Fibroblast of peridontal ligament (primary cell): ENCODE data around the gene DMWD.
A peak's percentile ranks its signal among the peaks of the same experiment; 100 is the strongest.

ENCODE experiments used
- DNase-seq: peaks from one replicate; pipeline ENCODE4 v3.0.0-alpha.2; 2010; ENCODE audit errors: extremely low read depth

The DMWD gene, protein sequence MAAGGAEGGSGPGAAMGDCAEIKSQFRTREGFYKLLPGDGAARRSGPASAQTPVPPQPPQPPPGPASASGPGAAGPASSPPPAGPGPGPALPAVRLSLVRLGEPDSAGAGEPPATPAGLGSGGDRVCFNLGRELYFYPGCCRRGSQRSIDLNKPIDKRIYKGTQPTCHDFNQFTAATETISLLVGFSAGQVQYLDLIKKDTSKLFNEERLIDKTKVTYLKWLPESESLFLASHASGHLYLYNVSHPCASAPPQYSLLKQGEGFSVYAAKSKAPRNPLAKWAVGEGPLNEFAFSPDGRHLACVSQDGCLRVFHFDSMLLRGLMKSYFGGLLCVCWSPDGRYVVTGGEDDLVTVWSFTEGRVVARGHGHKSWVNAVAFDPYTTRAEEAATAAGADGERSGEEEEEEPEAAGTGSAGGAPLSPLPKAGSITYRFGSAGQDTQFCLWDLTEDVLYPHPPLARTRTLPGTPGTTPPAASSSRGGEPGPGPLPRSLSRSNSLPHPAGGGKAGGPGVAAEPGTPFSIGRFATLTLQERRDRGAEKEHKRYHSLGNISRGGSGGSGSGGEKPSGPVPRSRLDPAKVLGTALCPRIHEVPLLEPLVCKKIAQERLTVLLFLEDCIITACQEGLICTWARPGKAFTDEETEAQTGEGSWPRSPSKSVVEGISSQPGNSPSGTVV

DNA sequence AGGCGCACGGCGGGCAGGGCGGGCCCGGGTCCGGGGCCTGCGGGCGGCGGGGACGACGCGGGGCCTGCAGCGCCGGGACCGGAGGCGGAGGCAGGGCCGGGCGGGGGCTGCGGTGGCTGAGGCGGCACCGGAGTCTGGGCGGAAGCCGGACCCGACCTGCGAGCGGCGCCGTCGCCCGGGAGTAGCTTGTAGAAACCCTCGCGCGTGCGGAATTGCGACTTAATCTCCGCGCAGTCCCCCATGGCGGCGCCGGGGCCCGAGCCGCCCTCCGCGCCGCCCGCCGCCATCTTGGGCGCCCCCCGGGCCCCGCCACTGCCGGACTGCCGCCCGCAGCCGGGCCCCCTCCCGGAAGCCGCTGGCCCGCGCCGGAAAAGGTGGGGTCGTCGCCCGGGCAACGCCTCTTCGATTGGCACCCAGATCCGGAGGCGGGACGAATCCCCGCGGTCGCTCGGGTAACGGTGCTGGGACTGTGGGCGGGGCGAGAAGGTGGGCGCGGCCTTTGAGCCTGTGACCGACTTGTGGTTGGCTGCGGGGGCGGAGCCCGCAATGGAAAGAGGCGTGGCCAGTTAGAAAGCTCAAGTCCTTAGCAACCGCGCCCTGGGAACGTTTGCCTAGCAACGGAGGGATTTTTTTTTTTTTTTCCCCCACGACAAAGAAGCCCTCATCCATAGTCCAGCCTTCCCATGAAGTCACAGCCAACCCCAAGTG, at the start of gene DMWD:
DMWD (minus strand) TSS at position 376 of the 708 bp plus-strand sequence; CDS start at position 287, 89 bp downstream.
- peak; percentile 97 for DNase-seq

DNA sequence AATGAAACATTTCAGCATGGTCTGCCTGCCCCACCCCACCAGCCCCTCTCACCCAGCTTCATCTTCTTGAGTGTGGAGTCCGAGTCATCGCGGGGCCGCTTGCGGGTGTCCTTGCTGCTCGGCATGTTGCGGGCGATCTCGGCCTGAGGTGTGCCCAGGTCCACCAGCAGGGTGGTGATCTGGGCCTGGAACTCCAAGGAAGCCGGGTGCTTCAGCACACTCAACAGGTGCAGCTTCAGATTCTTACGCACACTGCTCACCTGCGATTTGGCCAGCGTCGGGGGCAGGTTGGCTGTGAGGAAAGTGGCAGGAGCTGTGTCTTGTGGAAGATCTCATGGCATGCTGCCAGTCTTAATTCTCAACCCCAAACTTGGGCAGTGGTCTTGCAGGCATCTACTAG, 49.6 kb upstream of the DMWD start:
- no peak for DNase-seq

DNA sequence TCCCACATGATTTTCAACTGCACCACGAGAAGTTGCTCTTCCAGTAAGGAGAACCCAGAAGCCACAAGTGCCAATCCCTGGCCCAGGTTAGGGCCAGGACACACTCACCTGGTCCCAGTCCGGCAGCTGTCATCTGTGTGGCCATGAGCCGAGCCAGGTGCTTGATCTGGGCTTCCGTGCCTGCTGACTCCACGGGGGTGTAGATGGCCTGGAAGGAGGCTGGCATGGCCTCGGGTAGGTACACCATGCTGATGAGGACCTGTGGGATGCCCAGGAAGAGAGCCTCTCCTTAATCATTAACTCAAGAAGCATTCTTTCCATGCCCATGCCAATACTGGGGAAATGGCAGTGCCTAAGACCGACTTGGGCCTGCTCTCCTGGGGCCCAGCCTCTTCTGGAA, 42.3 kb upstream of the DMWD start:
- no peak for DNase-seq

DNA sequence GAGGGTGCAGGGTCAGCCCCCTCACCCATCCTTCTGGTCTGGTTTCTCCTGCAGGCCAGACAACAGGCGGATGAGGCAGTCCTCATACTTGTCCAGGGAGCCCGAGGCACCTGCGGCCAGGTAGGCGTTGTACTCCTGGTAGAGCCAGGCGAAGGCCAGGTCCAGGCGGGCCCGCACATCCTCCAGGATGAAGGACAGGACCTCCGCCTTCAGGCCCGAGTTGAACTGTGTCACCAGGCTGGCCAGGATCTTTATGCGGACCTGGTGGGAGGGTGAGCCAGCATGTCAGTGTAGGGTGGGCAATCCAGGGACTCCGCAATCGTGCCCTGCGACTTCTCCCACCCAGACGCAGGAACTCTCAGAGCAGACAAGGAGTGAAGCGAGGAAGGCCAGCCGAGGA, 36.3 kb upstream of the DMWD start:
- DNase-seq, result no peak

DNA sequence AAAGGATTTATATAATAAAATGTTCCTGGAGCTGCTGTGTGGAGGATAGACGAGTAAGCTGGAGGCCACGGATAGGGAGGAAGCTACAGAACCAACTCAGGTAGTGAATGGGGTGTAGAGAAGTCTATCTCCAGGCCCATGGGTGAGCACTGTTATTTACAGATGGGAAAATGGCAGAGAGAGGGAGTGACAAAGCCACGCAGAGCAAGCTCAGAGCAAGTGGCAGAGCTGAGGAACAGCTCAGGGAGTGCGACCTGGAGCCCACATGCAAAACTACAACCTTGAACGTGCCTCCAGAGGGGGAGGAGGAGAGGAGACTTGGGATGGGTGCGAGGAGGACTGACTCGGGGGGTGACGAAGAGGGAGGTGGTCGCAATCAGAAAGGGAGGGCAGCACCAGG, 35.9 kb upstream of the DMWD start:
- no peak for DNase-seq

DNA sequence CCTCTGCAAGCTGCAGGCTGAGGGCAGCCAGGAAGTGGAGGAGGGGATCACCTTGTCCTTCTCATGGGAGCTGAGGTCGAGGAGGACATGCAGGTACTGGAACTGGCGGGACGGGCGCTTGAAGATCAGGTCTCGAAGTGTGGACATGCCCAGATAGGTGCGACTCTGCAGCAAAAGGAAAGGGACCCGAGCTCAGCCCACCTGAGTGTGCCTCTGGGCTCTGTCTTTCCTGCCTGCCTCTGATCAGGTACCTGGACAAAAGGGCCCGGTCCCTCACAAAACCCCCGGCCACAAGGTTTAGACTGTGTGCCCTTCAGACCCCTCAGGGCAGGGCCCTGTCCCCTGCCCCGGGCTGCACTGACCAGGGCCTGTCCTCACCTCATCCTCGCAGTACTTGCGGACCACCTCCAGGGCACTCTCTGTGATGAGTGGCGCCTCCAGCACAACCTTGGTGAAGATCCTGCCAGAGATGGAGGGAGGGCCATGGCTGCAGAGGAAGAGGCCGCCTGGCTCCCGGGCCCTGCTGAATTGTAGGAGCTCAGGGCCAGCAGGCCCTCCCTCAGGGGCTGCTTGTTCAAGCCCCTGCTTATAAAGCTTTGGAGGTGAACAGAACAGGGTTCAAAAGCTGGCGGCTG, 34.9 kb upstream of the DMWD start:
- DNase-seq, result no peak

DNA sequence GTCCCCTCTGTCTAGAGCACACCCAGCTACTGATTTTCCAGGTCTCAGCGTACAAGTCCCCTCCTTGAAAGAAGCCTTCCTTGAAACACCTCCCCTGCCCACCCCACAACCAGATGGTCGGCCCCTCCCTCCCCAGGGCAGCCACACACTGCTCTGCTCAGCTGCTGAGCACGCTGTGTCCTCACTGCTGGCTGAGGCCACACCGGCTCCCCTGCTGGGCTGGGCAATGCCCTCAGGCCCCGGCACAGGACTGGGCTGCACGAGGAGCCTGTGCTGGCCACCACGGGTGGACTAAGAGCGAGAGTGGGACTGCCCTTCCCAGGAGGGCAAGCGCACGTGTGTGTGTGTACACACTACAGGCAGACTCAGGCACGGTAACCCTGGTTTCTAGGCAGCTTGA, 34.3 kb upstream of the DMWD start:
- no peak for DNase-seq

DNA sequence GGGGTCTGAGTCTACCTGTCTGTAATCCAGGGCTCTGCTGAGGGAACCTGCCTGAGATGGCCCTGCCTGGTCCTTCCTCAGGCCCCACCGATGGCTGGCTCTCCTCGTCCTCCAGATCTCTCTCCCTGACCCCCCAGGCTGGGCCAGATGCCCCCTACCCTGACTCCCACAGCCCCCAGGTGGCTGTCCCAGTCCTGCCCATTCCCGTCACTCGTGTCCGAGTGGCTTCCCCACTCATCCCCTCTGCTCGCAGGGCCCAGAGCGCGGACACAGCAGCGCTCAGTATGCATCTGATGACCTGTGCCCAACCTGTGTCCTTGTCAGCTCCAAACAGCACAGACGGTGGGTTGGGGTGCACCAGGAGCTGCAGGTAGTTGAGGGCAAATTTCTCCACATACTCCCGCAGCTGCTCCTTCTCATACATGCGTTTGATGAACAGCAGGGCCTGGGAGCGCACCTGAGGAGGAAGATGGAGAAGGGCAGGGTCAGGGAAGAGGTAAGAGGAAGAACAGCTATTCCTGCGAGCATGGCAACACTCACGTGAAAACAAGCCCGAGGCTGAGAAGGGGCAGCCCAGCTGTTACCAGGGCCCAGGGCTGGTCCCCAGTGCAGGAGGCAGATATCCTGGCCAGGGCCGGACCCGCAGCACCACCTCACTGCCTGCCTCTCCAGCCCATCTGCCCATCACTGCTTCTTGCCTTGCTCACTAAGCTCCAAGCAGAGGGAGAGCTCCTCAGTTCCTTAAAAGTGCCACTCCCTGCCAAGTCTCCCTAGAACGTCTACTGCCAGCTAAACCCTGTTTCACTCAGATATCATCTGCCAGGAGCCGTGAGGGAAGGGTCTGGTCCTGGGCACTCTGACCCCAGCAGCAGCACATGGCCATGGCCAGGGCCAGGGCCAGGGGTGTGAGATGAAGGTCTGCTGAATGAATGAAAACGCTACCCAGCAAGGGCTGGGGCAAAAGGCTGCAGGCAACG, 33.6 kb upstream of the DMWD start:
- DNase-seq, result no peak

DNA sequence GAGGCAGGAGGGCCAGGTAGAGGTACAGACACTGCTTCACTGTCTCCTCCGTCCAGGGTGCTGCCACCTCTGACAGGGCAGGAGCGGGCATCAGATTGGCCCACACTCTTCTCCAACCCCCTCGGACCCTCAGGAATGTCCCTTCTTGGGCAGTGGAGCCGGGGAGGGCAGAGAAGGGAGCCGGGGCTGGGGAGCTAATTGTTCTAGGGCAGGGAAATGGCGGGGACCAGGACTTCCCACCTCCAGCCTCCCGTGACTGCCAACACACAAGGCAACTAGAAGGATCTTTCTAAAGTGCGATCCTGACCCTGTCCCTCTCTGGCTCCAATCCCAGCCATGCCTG, 32.6 kb upstream of the DMWD start:
- no peak for DNase-seq

DNA sequence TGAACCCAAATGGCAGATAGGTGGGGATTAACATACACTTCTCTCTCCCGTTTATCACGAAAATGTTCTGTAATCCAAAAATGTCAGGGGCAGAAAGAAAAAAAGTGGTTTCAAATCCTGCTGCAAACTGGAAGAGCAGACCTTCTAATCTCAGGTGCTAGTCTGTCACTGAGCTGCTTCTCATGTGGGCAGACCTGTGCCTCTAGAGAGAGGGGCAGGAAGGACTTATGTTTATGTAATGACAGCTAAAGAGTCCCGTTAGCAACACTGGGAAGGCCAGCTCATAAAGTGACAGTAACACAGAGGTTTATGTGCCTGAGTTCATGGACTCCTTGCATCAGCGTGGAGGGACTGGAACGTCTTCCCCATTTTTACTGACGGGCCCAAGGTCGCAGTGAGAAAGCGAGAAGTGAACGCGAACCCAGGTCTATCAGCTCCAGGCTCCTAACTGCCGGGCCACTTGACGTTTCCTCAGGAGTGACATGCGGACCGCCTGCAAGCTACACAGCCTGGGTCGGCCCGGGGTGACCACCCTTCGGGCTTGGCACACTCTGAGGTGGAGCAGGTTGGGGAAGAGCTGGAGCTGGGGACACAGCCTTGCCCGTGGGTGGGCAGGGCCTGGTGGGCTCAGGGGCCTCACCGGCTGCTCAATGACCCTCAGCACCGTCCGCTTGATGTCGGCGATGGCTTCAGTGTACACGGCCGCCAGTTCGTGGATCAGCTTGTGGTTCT, 32.1 kb upstream of the DMWD start:
- no peak for DNase-seq

DNA sequence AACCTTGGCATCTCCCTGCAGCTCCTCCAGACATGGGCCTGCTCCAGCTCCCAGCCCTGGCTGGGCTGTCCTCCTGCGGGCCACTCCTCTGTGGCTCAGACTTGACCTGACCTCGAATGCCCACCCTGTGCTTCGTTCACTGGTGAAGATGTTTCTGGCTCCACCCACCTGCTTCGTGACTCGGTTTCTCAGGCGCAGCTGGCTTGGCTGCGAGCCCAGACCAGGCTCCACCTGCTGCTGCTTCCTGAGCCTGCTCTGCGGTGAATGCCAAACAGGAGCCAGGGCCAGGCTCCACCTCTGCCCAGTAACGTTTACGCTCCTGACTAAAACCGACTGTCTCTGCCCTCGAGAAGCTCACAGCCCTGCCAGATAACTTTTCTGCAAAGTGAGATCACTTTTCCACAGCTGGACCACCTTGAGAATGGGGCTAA, 31.4 kb upstream of the DMWD start:
- no peak for DNase-seq

DNA sequence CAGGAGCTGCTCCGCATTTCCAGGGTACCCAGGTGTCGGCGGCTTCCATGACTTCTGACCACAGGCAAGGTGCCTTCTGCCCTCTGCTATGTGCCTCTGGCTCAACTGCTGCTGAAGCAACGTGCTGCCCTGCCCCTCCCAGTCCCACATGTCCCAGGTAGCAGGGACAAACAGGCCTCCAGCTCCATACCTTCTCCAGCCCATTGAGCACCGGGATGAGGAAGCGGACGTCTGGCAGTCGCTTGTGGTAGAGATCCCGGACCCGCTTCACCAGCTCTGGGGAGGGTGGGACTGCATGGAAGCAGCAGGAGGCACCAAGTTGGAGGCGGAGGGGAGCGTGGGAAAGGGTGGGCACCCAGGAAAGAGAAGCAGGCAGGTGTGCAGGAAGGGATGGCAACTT, 30.5 kb upstream of the DMWD start:
- DNase-seq, result no peak

DNA sequence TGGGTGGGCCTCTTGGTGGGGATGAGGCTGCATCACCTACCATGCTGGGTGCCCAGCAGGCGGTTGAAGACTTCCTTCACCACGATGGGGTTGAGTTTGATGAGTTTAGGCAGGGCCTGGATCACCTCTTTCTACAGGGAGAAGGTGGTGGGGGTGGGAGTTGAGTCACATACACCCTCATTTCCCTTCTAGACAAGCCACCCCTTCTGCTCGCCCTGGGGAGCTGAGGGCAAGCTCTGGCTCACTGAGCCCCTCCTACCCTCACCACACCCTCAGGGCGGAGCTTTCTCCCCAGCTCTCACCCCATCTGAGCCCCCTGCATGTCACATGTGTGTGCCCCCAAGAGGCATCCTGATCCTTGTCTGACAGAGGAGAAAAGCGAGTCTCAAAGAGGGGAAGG, 30.1 kb upstream of the DMWD start:
- DNase-seq, result no peak

DNA sequence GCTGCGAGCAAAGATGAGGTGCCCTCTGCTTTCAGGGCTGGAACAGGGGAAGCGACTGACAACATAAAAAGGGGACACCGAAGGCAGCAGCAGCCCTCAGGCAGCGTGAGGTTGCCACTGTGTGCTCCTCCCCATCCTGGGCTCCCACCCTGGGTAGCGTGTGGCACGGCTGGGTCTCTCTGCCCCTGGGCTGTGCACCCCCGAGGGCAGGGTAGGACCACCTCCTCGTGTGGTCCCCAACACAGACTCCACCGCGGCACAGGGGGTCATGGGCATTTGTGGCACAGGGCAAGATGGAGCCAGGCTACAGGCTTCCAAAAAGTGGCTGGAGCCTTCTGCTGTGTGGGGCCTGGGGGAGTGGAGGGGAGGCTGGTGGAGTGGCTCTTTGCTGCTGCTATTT, 28.9 kb upstream of the DMWD start:
- no peak for DNase-seq

DNA sequence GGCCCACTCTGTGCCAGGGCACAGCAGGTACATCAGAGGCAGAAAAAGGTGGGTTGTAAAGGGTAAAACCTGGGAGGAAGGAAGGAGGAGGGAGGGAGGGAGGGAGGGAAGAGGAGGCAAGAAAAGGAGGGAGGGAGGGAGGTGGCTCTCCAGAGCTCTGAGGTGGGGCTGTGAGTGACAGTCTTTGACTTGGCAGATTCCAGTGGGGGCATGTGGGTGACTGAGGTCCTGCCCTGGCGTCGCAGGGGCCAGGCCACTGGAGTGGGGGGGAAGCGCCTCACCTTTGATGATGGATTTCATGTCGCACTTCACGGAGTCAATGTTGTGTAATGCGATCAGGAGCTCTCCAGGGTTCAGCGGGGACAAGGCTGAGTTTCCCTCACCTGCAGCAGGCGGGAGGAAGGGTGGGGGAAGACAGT, 28.5 kb upstream of the DMWD start:
- no peak for DNase-seq

DNA sequence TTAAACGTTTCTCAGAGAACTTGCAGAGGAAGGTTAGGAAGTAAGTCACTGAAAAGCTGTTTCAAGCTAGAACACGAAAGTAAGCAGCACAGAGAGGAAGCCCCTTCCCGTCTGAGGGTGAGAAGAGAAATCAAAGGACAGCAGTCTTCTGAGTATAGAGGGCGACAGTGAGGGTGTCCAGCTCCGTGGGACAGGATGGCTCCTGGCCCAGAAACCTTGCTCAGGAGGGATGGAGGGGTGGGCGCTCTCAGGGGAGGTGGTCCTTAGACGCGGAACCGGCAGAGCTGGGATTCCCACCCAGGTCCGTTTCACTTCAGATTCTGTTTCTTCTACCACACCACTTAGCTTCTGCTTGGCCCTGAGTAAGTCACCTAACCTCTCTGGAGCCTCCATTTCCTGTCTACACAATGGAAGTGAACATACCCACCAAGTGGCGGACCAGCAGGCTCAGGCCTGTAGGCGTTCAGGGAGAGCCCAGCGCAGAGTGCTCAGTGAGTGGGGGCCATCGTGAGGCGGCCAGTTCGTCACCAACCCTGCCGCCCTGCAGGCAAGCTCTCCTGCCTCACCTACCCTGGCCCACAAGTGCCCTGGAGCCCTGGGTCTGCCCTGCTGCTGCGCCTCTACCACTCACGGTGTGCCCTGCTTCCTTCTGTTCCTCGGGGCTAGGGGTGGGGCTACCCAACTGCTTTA, 27.9 kb upstream of the DMWD start:
- DNase-seq, result no peak

DNA sequence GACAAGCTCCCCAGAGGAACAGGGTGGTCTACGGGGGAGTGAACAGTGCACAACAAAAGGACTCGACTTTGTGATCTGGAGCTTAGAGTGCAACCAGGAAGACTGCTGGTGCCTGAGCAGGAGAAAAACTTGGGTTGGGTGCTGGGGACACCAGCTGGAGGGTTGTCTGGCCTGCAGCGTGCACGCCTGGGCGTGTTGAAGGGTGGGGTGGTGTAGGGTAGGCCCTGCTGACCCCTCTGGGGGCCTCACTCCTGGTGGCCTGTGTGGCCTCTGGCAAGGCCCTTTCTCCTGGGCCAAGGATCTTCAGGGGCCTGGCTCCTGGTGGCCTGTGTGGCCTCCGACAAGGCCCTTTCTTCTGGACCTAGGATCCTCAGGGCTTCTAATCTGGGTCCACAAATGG, 27.1 kb upstream of the DMWD start:
- DNase-seq, result no peak

DNA sequence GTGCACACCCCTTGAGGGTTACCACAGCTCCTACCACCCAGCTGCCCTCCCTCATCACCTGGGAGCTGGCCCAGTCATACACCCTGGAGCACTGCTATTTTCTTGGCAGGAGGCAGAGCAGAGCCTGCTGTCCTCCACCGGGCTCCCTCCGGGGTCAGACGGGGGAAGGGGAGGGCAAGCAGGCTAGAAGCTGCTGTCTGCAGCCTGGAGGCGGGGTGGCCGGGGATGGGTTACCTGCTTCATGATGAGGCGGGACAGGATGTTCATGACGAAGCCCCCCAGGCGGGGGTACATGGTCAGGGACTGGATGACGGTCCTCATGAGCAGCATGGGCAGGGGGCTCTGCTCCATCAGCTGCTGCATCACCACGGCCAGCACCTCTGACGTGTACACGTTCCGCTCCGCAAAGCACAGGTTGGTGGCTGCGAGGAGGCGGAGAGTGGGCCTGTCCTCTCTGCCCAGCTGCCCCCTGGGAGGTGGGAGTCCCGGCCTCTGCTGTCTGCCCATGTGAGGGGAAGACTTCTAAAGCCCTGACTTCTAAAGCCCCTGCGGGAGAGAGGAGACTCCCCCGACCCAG, 25.2 kb upstream of the DMWD start:
- DNase-seq, result no peak

DNA sequence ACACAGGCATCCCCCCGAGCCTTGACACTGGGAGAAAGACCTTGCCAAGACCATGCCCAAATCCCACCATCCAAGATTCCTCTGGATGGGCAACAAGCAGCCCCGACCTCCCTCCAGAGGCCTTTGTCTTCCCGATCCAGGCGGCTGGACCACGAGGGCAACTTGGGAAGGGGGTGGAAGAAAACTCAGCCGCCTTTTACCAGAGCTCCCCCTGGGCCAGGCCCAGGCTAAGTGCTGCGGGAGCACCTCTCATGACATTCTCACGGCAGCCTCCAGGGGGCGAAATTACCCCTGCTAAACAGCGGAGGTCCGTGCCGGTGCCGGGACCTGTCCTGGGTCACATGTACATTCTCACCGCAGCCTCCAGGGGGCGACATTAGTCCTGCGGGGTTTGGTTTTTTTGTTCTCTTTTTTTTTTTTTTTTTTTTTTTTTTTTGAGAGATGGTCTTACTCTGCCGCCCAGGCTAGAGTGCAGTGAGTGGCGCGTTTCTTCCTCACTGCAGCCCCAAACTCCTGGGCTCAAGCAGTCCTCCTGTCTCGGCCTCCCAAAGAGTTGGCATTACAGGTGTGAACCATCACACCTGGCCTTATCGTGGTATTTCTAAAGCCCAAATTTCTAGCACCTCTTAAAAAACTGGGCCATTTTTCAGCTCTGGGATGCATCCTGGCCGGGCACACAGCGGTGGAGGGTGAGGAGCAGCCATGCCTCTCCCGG, 24.5 kb upstream of the DMWD start:
- DNase-seq, result peak; percentile 94
